GM12891 (cell line): ENCODE measurements around the gene SULT1E1.

Source experiments
- POLR2A ChIP-seq: IDR thresholded peaks from 2 replicates; pipeline ENCODE4 v1.6.1; 2011; ENCODE audit warnings: low read depth, low read length, control low read depth
- POLR2AphosphoS5 ChIP-seq: IDR thresholded peaks from 2 replicates; pipeline ENCODE4 v1.6.1; 2011; ENCODE audit warnings: low read depth, low read length, control low read depth
- POU2F2 ChIP-seq: IDR thresholded peaks from 2 replicates; pipeline ENCODE4 v1.6.1; 2011; ENCODE audit warnings: low read depth, mild to moderate bottlenecking, control low read depth, low read length, moderate library complexity

DNA sequence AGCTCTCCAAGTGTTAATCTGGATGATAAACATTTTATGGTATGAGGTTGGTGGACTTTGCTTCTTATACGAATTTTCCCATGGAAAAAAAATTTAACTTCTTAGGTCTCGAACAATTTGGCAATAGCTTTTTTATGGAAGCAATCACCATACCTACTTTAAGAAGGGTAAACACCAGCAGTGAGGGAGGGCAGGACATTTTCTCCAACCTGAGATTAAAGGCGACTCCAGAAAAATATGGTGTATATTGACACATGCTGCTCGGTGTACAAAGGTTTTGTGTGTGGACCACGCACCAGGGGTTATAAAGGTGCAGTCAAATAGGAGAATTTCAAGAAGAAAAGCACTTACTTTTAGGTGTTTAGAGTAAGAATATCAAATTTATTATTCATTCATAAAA, 34.2 kb upstream of the SULT1E1 start:
- TF ChIP-seq POLR2AphosphoS5 (no peak), POLR2A (no peak), POU2F2 (no peak)
